HFF-Myc (cell line): ENCODE data around the gene ZCCHC24.

Experiments used
- DNase-seq: peaks from one replicate; pipeline ENCODE4 v3.0.0-alpha.2; 2011; ENCODE audit warnings: low read depth; ENCODE audit errors: extremely low read depth
- H3K4me3 ChIP-seq: replicated peaks from 2 replicates; pipeline ENCODE4 v1.5.1; 2011; ENCODE audit warnings: low read depth, mild to moderate bottlenecking, control low read depth, low read length
- CTCF ChIP-seq: IDR thresholded peaks from 2 replicates; pipeline ENCODE4 v1.5.1; 2012; ENCODE audit warnings: mild to moderate bottlenecking, low read depth, low read length, control low read depth; ENCODE audit errors: missing control alignments

ZCCHC24 gene

GRCh38 chr10:79393924-79394610 lies 51.4 kb downstream of the ZCCHC24 start:
- TF ChIP-seq CTCF = no peak
- DNase-seq = no peak
- H3K4me3 ChIP-seq = no peak overlapping the region

- no peak for TF ChIP-seq CTCF
- DNase-seq = no peak
- no peak overlapping the region for H3K4me3 ChIP-seq
Observed at GRCh38 chr10:79393221-79393923, 52.1 kb downstream of the ZCCHC24 start.

GRCh38 chr10:79392506-79393176 lies 52.8 kb downstream of the ZCCHC24 start:
- TF ChIP-seq CTCF = no peak
- H3K4me3 ChIP-seq = no peak overlapping the region
- DNase-seq = no peak

- DNase-seq = no peak
- no peak for TF ChIP-seq CTCF
- no peak overlapping the region for H3K4me3 ChIP-seq
Observed at GRCh38 chr10:79392020-79392398, 53.4 kb downstream of the ZCCHC24 start.

- DNase-seq = no peak
- TF ChIP-seq CTCF = no peak
- no peak overlapping the region for H3K4me3 ChIP-seq
Observed at GRCh38 chr10:79391231-79392019, 54.0 kb downstream of the ZCCHC24 start.

- DNase-seq = no peak
- no peak for TF ChIP-seq CTCF
- no peak overlapping the region for H3K4me3 ChIP-seq
Observed at GRCh38 chr10:79390551-79391229, 54.7 kb downstream of the ZCCHC24 start.
